Liver (tissue), 9 donors: ENCODE results near the gene CDCA4. TPM values are rescaled to one million over a fixed set of nuclear protein-coding genes. Genes with fewer than 3 reads are reported as not detected.

Experiments used
- DNase-seq: peaks from one replicate; pipeline ENCODE4 v3.0.0-alpha.2; 2017; ENCODE audit warnings: low spot score
- H3K27ac ChIP-seq, 2 donors: one replicate each; pipeline ENCODE4 v1.7.0; 2013; ENCODE audit warnings: inconsistent platforms in 2 of 2, low read length in 2 of 2, control low read depth in 1 of 2, low read depth in 1 of 2, mild to moderate bottlenecking in 1 of 2
- H3K27me3 ChIP-seq, 4 donors: one replicate each; pipeline versions ENCODE4 v1.6.1 to v1.7.0; 2013; ENCODE audit warnings: low read length in 3 of 4, inconsistent platforms in 1 of 4, mild to moderate bottlenecking in 1 of 4, moderate library complexity in 1 of 4; ENCODE audit not compliant: control insufficient read depth in 4 of 4, insufficient read depth in 4 of 4
- H3K36me3 ChIP-seq, 4 donors: one replicate each; pipeline versions ENCODE4 v1.6.1 to v1.7.0; 2013; ENCODE audit warnings: low read length in 3 of 4, mild to moderate bottlenecking in 3 of 4, low read depth in 1 of 4, moderate library complexity in 1 of 4; ENCODE audit not compliant: control insufficient read depth in 4 of 4, insufficient read depth in 3 of 4
- H3K4me1 ChIP-seq, 4 donors: one replicate each; pipeline versions ENCODE4 v1.6.1 to v1.7.0; 2013; ENCODE audit warnings: low read length in 3 of 4, mild to moderate bottlenecking in 3 of 4, moderate library complexity in 1 of 4; ENCODE audit not compliant: control insufficient read depth in 4 of 4, insufficient read depth in 4 of 4
- H3K4me3 ChIP-seq, 3 donors: one replicate each; pipeline versions ENCODE4 v1.6.1 to v1.7.0; 2013; ENCODE audit warnings: low read length in 3 of 3, control low read depth in 1 of 3, low read depth in 1 of 3, mild to moderate bottlenecking in 1 of 3
- H3K9ac ChIP-seq, 2 donors: one replicate each; pipeline ENCODE4 v1.7.0; 2013; ENCODE audit warnings: low read length in 2 of 2, mild to moderate bottlenecking in 2 of 2, moderate library complexity in 2 of 2, control low read depth in 1 of 2, low read depth in 1 of 2
- H3K9me3 ChIP-seq, 4 donors: one replicate each; pipeline versions ENCODE4 v1.6.1 to v1.7.0; 2013; ENCODE audit warnings: low read length in 3 of 4; ENCODE audit not compliant: control insufficient read depth in 4 of 4
- EGR1 ChIP-seq, 2 donors: IDR thresholded peaks; 2 replicates each; pipeline ENCODE4 v1.6.1; 2016 to 2018; ENCODE audit warnings: antibody characterized with exemption in 2 of 2, low read depth in 2 of 2
- FOXA1 ChIP-seq: IDR thresholded peaks from 2 replicates; pipeline ENCODE4 v1.6.1; 2016; ENCODE audit warnings: antibody characterized with exemption
- FOXA2 ChIP-seq: IDR thresholded peaks from 2 replicates; pipeline ENCODE4 v1.6.1; 2016; ENCODE audit warnings: antibody characterized with exemption
- HNF4A ChIP-seq, 2 donors: conservative IDR thresholded peaks; 2 replicates each; pipeline ENCODE4 v1.6.1; 2016; ENCODE audit warnings: antibody characterized with exemption in 2 of 2, mild to moderate bottlenecking in 2 of 2
- HNF4G ChIP-seq: IDR thresholded peaks from 2 replicates; pipeline ENCODE4 v1.6.1; 2016; ENCODE audit warnings: antibody characterized with exemption
- JUND ChIP-seq, 2 donors: IDR thresholded peaks; 2 replicates each; pipeline ENCODE4 v1.6.1; 2016; ENCODE audit warnings: antibody characterized with exemption in 2 of 2
- NR2F2 ChIP-seq: IDR thresholded peaks from 2 replicates; pipeline ENCODE4 v1.6.1; 2016; ENCODE audit warnings: antibody characterized with exemption
- RAD21 ChIP-seq, 2 donors: IDR thresholded peaks; 2 replicates each; pipeline ENCODE4 v1.6.1; 2016; ENCODE audit warnings: antibody characterized with exemption in 2 of 2, mild to moderate bottlenecking in 2 of 2
- RXRA ChIP-seq, 2 donors: IDR thresholded peaks; 2 replicates each; pipeline ENCODE4 v1.6.1; 2017 to 2018; ENCODE audit warnings: antibody characterized with exemption in 2 of 2, mild to moderate bottlenecking in 1 of 2
- TAF1 ChIP-seq: conservative IDR thresholded peaks from 2 replicates; pipeline ENCODE4 v1.6.1; 2016; ENCODE audit warnings: antibody characterized with exemption, mild to moderate bottlenecking
- YY1 ChIP-seq: IDR thresholded peaks from 2 replicates; pipeline ENCODE4 v1.6.1; 2016; ENCODE audit warnings: antibody characterized with exemption, mild to moderate bottlenecking
- WGBS: extraction: QIAGEN DNeasy Blood & Tissue Kit; methylation state at CpG from one replicate; pipeline ENCODE4 v1.1.7; 2013; 5-methylcytosine and 5-hydroxymethylcytosine counted together
- polyA plus RNA-seq, 2 donors: library from polyadenylated mRNA; stranded (reverse) in 1 of 2; unstranded in 1 of 2; fragments of 200-250 nt in 1 of 2; fragments of >200 nt in 1 of 2; fragmentation: Nextera tagmentation in 1 of 2; extraction: Ambion mirVana in 1 of 2; gene quantifications; one replicate each; pipeline versions ENCODE4 v1.2.1 to v1.2.3, GENCODE V29; 2013 to 2015
- total RNA-seq, 2 donors: library from RNA; depleted of rRNA; stranded (reverse); fragments of >200 nt; gene quantifications; one replicate each; pipeline ENCODE4 v1.2.3, GENCODE V29; 2014
- TF ChIP-seq, protein P1 (sequence below): IDR thresholded peaks from 2 replicates; pipeline ENCODE4 v1.6.1; 2016; ENCODE audit warnings: antibody characterized with exemption
- TF ChIP-seq, protein P2 (sequence below): IDR thresholded peaks from 2 replicates; pipeline ENCODE4 v1.6.1; 2016; ENCODE audit warnings: antibody characterized with exemption
- TF ChIP-seq, protein P3 (sequence below): IDR thresholded peaks from 2 replicates; pipeline ENCODE4 v1.6.1; 2016; ENCODE audit warnings: antibody characterized with exemption
- TF ChIP-seq, protein P4 (sequence below): fragments of 150-350 bp; IDR thresholded peaks from 2 replicates; pipeline ENCODE4 v1.5.1; 2017; ENCODE audit warnings: improper control_type of control experiment, low read depth, low read length; ENCODE audit not compliant: missing input control
- donor health status: healthy.
- donor health status: healthy.
- donor health status: healthy.
- donor health status: healthy.
- donor health status: healthy.

Gene CDCA4
- total and polyA plus RNA-seq, 4 donors, result 1.2 to 34.5 (median 2.7) TPM

DNA sequence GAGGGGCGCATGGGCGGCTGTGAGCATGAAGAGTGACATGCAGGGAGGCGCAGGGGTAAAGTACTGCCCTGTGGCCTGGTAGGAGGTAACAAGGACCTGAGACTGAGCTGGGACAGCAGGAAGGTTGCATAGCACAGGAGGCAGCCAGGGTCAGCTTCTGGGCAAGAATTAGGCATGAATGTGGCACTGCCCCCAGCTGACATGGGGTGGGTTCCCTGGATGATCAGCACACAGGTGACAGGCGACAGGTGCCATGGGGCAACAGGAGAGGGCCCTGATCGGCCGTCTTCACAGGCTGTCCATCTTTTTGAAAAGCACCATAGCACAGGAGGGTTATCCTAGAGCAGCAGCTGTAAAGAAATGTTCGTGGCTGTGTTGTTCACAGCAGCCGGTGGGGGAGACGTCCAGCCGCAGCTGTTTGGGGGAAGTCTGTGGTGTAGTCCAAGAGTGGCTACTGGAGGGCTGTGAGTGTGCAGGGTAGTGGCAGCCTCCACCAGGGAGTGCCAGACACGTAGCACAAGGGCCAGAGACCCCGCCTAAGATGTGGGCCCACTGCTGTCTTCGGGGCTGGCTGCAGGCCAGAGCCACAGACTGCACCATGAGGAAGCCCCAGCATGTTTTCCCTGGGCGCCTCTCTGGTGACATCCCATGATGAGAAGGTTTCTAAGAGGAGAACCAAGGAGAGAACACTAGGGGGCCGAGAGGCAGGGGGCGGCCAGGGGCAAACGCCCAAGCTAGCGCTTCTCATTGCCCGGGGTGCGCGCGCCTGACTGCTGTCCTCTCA, 26.9 kb downstream of the CDCA4 start:
- H3K4me1 ChIP-seq, result no peaks in the 10 kb centered on the region
- DNase-seq, result no peak
- no peak overlapping the region for H3K4me3 ChIP-seq
- H3K27me3 ChIP-seq, result no peaks in the 10 kb centered on the region
- H3K27ac ChIP-seq, result no peak overlapping the region
- H3K36me3 ChIP-seq, result peaks cover 0 to 14% (median 3%) of the 10 kb centered on the region in 4 donors
- no peak overlapping the region for H3K9ac ChIP-seq
- H3K9me3 ChIP-seq, result no peaks in the 10 kb centered on the region
- TF ChIP-seq RXRA (IDR thresholded peaks at IDR 0.05) (no peak), FOXA2 (no peak), HNF4G (no peak), TAF1 (no peak), EGR1 (IDR thresholded peaks at IDR 0.05; ENCODE audit: low read depth in 2 of 2) (no peak), FOXA1 (no peak), YY1 (no peak), JUND (IDR thresholded peaks at IDR 0.05) (no peak), NR2F2 (no peak)
- TF ChIP-seq, protein P1, sequence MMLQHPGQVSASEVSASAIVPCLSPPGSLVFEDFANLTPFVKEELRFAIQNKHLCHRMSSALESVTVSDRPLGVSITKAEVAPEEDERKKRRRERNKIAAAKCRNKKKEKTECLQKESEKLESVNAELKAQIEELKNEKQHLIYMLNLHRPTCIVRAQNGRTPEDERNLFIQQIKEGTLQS, result no peak
- TF ChIP-seq, protein P2, sequence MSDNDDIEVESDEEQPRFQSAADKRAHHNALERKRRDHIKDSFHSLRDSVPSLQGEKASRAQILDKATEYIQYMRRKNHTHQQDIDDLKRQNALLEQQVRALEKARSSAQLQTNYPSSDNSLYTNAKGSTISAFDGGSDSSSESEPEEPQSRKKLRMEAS, result no peak
- TF ChIP-seq, protein P3, sequence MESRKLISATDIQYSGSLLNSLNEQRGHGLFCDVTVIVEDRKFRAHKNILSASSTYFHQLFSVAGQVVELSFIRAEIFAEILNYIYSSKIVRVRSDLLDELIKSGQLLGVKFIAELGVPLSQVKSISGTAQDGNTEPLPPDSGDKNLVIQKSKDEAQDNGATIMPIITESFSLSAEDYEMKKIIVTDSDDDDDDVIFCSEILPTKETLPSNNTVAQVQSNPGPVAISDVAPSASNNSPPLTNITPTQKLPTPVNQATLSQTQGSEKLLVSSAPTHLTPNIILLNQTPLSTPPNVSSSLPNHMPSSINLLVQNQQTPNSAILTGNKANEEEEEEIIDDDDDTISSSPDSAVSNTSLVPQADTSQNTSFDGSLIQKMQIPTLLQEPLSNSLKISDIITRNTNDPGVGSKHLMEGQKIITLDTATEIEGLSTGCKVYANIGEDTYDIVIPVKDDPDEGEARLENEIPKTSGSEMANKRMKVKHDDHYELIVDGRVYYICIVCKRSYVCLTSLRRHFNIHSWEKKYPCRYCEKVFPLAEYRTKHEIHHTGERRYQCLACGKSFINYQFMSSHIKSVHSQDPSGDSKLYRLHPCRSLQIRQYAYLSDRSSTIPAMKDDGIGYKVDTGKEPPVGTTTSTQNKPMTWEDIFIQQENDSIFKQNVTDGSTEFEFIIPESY, result no peak
- TF ChIP-seq, protein P4, sequence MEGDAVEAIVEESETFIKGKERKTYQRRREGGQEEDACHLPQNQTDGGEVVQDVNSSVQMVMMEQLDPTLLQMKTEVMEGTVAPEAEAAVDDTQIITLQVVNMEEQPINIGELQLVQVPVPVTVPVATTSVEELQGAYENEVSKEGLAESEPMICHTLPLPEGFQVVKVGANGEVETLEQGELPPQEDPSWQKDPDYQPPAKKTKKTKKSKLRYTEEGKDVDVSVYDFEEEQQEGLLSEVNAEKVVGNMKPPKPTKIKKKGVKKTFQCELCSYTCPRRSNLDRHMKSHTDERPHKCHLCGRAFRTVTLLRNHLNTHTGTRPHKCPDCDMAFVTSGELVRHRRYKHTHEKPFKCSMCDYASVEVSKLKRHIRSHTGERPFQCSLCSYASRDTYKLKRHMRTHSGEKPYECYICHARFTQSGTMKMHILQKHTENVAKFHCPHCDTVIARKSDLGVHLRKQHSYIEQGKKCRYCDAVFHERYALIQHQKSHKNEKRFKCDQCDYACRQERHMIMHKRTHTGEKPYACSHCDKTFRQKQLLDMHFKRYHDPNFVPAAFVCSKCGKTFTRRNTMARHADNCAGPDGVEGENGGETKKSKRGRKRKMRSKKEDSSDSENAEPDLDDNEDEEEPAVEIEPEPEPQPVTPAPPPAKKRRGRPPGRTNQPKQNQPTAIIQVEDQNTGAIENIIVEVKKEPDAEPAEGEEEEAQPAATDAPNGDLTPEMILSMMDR, result no peak
- 92% methylated on average over 22 of the region's 22 CpGs for whole genome bisulfite sequencing

DNA sequence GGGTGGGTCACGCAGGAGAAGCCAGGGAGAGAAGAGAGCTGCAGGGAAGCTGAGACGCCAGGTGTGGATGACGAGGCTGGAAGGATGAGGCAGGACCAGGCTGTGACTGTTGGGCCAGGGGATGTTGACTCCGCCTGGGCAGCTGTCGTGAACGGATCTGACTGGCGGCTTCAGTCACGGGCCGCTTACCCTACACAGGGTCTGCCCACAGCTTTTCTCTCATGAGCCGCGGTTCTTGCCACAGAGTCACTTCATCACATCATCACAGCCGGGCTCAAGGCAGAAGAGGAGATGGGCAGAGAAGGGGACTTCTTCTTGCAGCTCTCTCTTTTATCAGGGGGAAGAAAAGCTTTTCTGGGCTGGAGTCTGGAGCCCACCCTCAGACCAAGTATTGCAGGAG, 27.6 kb downstream of the CDCA4 start:
- TF ChIP-seq RAD21 (IDR thresholded peaks at IDR 0.05), result no peak
- TF ChIP-seq, protein P3, result no peak
- no peak for TF ChIP-seq FOXA1
- no peak for TF ChIP-seq HNF4A (conservative IDR thresholded peaks at IDR 0.05)
- TF ChIP-seq EGR1 (IDR thresholded peaks at IDR 0.05; ENCODE audit: low read depth in 2 of 2), result no peak
- TF ChIP-seq HNF4G, result no peak
- TF ChIP-seq TAF1, result no peak
- no peak for DNase-seq
- H3K27me3 ChIP-seq, result no peaks in the 10 kb centered on the region
- H3K9me3 ChIP-seq, result no peaks in the 10 kb centered on the region
- H3K4me3 ChIP-seq, result no peak overlapping the region
- WGBS, result 97% methylated on average over 12 of the region's 12 CpGs
- no peak overlapping the region for H3K27ac ChIP-seq
- H3K9ac ChIP-seq, result no peak overlapping the region
- peaks cover 0 to 14% (median 3%) of the 10 kb centered on the region in 4 donors for H3K36me3 ChIP-seq
- no peaks in the 10 kb centered on the region for H3K4me1 ChIP-seq
